ENCODE data around the gene KRTAP10-12. TPM values are rescaled to one million over a fixed set of nuclear protein-coding genes. Genes with fewer than 3 reads are reported as not detected.
"Not testable (repeated sequence)": the region's sequence is repeated elsewhere in the genome, so short reads cannot be mapped to it uniquely, and the experiment has no call there.

The KRTAP10-12 gene
- total and polyA plus RNA-seq, 2 donors from 2014 or later, result not detected

DNA sequence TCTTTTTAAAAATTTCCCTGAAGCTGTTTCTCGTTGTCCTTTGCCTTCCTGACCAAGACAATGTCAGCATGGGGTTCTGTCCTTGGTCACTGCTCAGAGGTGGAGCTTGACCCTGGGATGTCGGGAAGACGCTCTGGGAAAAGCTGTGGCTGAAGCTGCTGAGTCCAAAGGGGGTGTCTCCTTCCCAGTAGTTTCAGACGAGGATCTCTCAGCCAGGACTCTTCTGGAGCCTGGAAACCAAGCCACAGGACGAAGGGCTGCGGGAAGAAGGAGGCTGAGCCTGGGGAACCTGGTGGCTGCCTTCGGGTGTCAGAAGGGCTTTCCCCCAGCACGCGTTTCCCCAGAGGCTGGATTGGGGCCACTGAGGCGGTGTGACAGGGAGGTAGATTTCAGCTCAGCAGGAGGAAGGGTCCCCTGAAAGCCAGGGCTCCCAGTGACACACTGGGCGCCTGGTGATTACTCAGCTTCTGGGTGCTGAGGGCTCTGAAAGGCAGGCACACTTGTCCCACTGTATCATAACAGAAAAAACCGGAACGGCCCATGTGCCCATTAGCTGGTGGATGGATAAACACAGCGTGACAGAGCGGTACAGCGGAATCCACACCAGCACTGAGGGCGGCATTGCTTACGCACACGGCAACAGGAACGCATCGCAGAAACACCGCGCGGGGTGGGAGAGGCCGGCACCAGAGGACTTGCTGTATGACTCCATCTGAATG lies 10.0 kb upstream of the KRTAP10-12 start:
- intact Hi-C loops (cut with DNase I), result no loop called here
- Histone ChIP-seq H3K27ac (ENCODE audit: low read depth in 2 of 2, low read length in 2 of 2) (no peak overlapping the region), H3K9me3 (ENCODE audit: control insufficient read depth in 2 of 3, insufficient read depth in 1 of 3, low read length in 3 of 3) (no peaks in the 10 kb centered on the region), H3K36me3 (ENCODE audit: control insufficient read depth in 2 of 3, insufficient read depth in 3 of 3, low read length in 3 of 3) (no peaks in the 10 kb centered on the region), H3K4me1 (ENCODE audit: control insufficient read depth in 2 of 3, insufficient read depth in 2 of 3, low read depth in 1 of 3, low read length in 3 of 3) (no peaks in the 10 kb centered on the region), H3K27me3 (ENCODE audit: control insufficient read depth, insufficient read depth, low read length) (no peaks in the 10 kb centered on the region), H3K9ac (ENCODE audit: low read length in 3 of 3) (no peak overlapping the region), H3K4me3 (ENCODE audit: low read length in 3 of 3) (no peak overlapping the region)
- DNase-seq (peak in 1 of 5 donors; percentile 60), FAIRE-seq (no peak)
- TF ChIP-seq, protein P1, sequence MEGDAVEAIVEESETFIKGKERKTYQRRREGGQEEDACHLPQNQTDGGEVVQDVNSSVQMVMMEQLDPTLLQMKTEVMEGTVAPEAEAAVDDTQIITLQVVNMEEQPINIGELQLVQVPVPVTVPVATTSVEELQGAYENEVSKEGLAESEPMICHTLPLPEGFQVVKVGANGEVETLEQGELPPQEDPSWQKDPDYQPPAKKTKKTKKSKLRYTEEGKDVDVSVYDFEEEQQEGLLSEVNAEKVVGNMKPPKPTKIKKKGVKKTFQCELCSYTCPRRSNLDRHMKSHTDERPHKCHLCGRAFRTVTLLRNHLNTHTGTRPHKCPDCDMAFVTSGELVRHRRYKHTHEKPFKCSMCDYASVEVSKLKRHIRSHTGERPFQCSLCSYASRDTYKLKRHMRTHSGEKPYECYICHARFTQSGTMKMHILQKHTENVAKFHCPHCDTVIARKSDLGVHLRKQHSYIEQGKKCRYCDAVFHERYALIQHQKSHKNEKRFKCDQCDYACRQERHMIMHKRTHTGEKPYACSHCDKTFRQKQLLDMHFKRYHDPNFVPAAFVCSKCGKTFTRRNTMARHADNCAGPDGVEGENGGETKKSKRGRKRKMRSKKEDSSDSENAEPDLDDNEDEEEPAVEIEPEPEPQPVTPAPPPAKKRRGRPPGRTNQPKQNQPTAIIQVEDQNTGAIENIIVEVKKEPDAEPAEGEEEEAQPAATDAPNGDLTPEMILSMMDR (IDR thresholded peaks at IDR 0.05; ENCODE audit: borderline replicate concordance, extremely low read depth, insufficient read depth), result no peak

DNA sequence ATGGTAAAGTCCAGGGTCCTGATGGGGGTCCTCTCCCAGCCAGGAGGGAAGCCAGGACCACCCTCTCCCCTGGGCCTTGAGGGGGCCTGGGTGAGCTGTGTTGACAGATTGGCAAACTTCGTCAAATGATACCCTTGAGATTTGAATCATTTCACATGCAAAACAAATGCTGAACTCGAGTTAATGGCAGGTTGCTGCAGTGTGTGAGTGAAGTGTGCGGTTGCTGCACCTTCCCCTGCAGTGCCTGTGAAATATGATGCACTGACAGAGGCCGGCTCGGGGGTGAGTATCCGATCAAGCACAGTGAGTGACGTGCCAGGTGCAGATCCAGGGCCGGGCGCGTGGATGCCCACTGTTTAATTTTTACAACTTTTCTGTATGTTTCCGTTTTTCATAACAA lies 9.3 kb upstream of the KRTAP10-12 start:
- Histone ChIP-seq H3K27me3 (ENCODE audit: control insufficient read depth, insufficient read depth, low read length) (no peaks in the 10 kb centered on the region), H3K36me3 (ENCODE audit: control insufficient read depth in 2 of 3, insufficient read depth in 3 of 3, low read length in 3 of 3) (no peaks in the 10 kb centered on the region), H3K4me3 (ENCODE audit: low read length in 3 of 3) (no peak overlapping the region), H3K27ac (ENCODE audit: low read depth in 2 of 2, low read length in 2 of 2) (no peak overlapping the region), H3K9ac (ENCODE audit: low read length in 3 of 3) (no peak overlapping the region), H3K4me1 (ENCODE audit: control insufficient read depth in 2 of 3, insufficient read depth in 2 of 3, low read depth in 1 of 3, low read length in 3 of 3) (no peaks in the 10 kb centered on the region), H3K9me3 (ENCODE audit: control insufficient read depth in 2 of 3, insufficient read depth in 1 of 3, low read length in 3 of 3) (peaks cover 0 to 5% (median under 1%) of the 10 kb centered on the region in 3 donors)
- peak in 4 of 5 donors; percentile 26 to 53 (median 44) for DNase-seq
- intact Hi-C loops (cut with DNase I), result no loop called here
- no peak for FAIRE-seq
- TF ChIP-seq, protein P1 (IDR thresholded peaks at IDR 0.05; ENCODE audit: borderline replicate concordance, extremely low read depth, insufficient read depth), result no peak

DNA sequence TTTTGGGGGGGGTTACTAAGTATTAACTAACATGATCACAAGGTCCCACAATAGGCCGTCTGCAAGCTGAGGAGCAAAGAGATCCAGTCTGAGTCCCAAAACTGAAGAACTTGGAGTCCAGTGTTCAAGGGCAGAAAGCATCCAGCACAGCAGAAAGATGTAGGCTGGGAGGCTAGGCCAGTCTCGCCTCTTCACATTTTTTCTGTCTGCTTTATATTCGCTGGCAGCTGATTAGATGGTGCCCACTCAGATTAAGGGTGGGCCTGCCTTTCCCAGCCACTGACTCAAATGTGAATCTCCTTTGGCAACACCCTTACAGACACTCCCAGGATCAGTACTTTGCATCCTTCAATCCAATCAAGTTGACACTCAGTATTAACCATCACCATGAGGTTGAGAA lies 7.2 kb upstream of the KRTAP10-12 start:
- H3K36me3 ChIP-seq (ENCODE audit: control insufficient read depth in 2 of 3, insufficient read depth in 3 of 3, low read length in 3 of 3); H3K9me3 ChIP-seq (ENCODE audit: control insufficient read depth in 2 of 3, insufficient read depth in 1 of 3, low read length in 3 of 3); H3K4me3 ChIP-seq (ENCODE audit: low read length in 3 of 3); H3K9ac ChIP-seq (ENCODE audit: low read length in 3 of 3); H3K27ac ChIP-seq (ENCODE audit: low read depth in 2 of 2, low read length in 2 of 2); FAIRE-seq; H3K27me3 ChIP-seq (ENCODE audit: control insufficient read depth, insufficient read depth, low read length); DNase-seq; intact Hi-C loops (cut with DNase I); H3K4me1 ChIP-seq (ENCODE audit: control insufficient read depth in 2 of 3, insufficient read depth in 2 of 3, low read depth in 1 of 3, low read length in 3 of 3): not testable (repeated sequence)

DNA sequence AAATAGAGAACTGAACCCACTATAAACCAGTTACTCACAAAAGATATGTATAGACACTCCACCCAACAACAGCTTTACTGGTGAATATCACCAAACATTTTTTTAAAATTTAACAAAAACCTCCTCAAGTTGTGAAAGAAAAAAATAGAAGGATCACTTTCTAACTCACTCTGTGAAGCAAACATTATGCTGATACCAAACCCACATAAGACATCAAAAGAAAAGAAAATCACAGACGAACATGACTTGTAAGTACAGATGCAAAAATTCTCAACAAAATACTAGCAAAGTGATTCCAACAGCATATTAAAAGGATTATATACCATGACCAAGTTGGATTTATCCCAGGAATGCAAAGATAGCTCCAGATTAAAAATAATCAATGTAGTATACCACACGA lies 5.3 kb upstream of the KRTAP10-12 start:
- TF ChIP-seq, protein P1 (IDR thresholded peaks at IDR 0.05; ENCODE audit: borderline replicate concordance, extremely low read depth, insufficient read depth), result no peak
- Histone ChIP-seq H3K4me1 (ENCODE audit: control insufficient read depth in 2 of 3, insufficient read depth in 2 of 3, low read depth in 1 of 3, low read length in 3 of 3) (no peaks in the 10 kb centered on the region), H3K27ac (ENCODE audit: low read depth in 2 of 2, low read length in 2 of 2) (no peak overlapping the region), H3K9me3 (ENCODE audit: control insufficient read depth in 2 of 3, insufficient read depth in 1 of 3, low read length in 3 of 3) (peaks cover 0 to 10% (median 8%) of the 10 kb centered on the region in 3 donors), H3K27me3 (ENCODE audit: control insufficient read depth, insufficient read depth, low read length) (no peaks in the 10 kb centered on the region), H3K36me3 (ENCODE audit: control insufficient read depth in 2 of 3, insufficient read depth in 3 of 3, low read length in 3 of 3) (no peaks in the 10 kb centered on the region), H3K4me3 (ENCODE audit: low read length in 3 of 3) (no peak overlapping the region), H3K9ac (ENCODE audit: low read length in 3 of 3) (no peak overlapping the region)
- no peak for DNase-seq
- FAIRE-seq, result no peak
- intact Hi-C loops (cut with DNase I), result no loop called here

Data from kidney (tissue), 14 donors.